ENCODE results near the gene FRS3. TPM values are rescaled to one million over a fixed set of nuclear protein-coding genes. Genes with fewer than 3 reads are reported as not detected.

FRS3 gene
- total and polyA plus RNA-seq, 2 of the 8 experiments (the other 6 are each of a cell fraction or from before 2014, with no cell fraction given), result 3.4 to 4.4 TPM

DNA sequence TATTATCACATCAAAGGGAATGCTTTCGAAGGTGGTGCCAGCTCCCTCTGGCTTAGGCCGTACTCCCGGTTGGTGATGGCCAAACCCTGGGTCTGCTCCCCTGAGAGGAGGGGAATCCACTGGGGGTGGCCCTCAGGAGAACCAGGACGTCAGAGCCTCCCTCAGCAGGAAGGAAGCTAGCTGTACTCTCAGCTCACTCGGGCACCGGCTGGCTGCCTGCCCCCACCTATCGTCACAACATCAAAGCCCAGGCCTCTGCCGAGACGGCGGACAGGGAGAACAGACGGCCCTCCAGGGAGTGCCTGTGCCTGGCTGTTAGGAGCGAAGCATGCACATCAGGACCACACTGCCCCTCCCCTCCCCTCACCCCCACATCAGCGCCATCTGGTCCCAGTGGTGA lies 23.3 kb downstream of the FRS3 start:
- ChIA-PET POLR2A (ENCODE audit: partially characterized antibody) (interaction anchor here (0.6 kb wide), 1 partner anchor 346 kb away, joined by 3 read pairs; no protein-coding TSS in a partner anchor), CTCF (ENCODE audit: partially characterized antibody) (interaction anchor here (1.0 to 2.0 kb wide), 4 partner anchors 9 to 50 kb away, joined by 3 to 5 read pairs (median 4); partner anchors contain the start of gene PGC)
- DNase-seq (ENCODE audit: low read depth in 1 of 2, low spot score in 2 of 2), result no peak
- Histone ChIP-seq H3K27ac (ENCODE audit: low read depth, low read length) (no peak overlapping the region), H2BK5ac (ENCODE audit: low read depth, low read length) (no peak overlapping the region), H3K9me3 (ENCODE audit: insufficient read depth in 2 of 2, low read depth in 1 of 2, low read length in 1 of 2) (no peaks in the 10 kb centered on the region), H2BK120ac (replicated peaks; ENCODE audit: low read depth, low read length) (no peak overlapping the region), H3K4ac (replicated peaks; ENCODE audit: insufficient read length, low read depth, low read length) (no peak overlapping the region), H3K27me3 (replicated peaks in 1 of 4; ENCODE audit: control insufficient read depth in 3 of 4, extremely low read depth in 1 of 4, insufficient read depth in 3 of 4, low read length in 3 of 4) (no peaks in the 10 kb centered on the region; a peak in 1 of 7 replicates), H2AK5ac (ENCODE audit: low read depth, low read length) (no peak overlapping the region), H3K23ac (ENCODE audit: insufficient read length) (no peak overlapping the region), H3K36me3 (ENCODE audit: control insufficient read depth in 2 of 4, insufficient read depth in 4 of 4, low read length in 3 of 4) (no peaks in the 10 kb centered on the region), H3K4me2 (ENCODE audit: insufficient read depth in 1 of 2, low read depth in 2 of 2, low read length in 2 of 2) (no peak overlapping the region), H4K20me1 (replicated peaks in 1 of 2; ENCODE audit: control insufficient read depth in 1 of 2, insufficient read depth in 2 of 2, low read length in 2 of 2) (no peaks in the 10 kb centered on the region), H2BK12ac (ENCODE audit: low read depth, low read length) (no peak overlapping the region), H4K5ac (ENCODE audit: insufficient read length, low read depth, low read length) (no peak overlapping the region), H3K56ac (replicated peaks; ENCODE audit: insufficient read length, low read depth, low read length) (no peak overlapping the region), H3K9ac (replicated peaks in 1 of 4; ENCODE audit: extremely low read depth in 1 of 4, low read depth in 3 of 4, low read length in 3 of 4) (no peak overlapping the region), H3K14ac (ENCODE audit: insufficient read length) (no peak overlapping the region), H2BK20ac (ENCODE audit: low read length) (no peak overlapping the region), H3K79me2 (ENCODE audit: control insufficient read depth in 1 of 2, insufficient read depth in 2 of 2, low read length in 2 of 2) (no peaks in the 10 kb centered on the region), H3K4me1 (replicated peaks in 1 of 4; ENCODE audit: control insufficient read depth in 3 of 4, insufficient read depth in 4 of 4, low read length in 3 of 4) (peaks cover 0 to 3% (median 0%) of the 10 kb centered on the region in 4 experiments; a peak in 2 of 7 replicates), H3K4me3 (ENCODE audit: extremely low read depth in 1 of 4, insufficient read depth in 2 of 4, low read depth in 3 of 4, low read length in 4 of 4) (no peak overlapping the region), H3K18ac (ENCODE audit: extremely low read depth, low read length) (no peak overlapping the region; the same call in 1 of the 2 replicates), H4K8ac (ENCODE audit: extremely low read depth, insufficient read depth, low read length) (no peak overlapping the region), H4K91ac (replicated peaks; ENCODE audit: insufficient read length, low read length) (no peak overlapping the region), H3K79me1 (ENCODE audit: low read depth, low read length) (no peaks in the 10 kb centered on the region), H3K23me2 (ENCODE audit: low read depth, low read length) (no peaks in the 10 kb centered on the region), H2BK15ac (ENCODE audit: low read length) (no peak overlapping the region), H2AFZ (ENCODE audit: low read length) (no peak overlapping the region)
- no peak for FAIRE-seq
- 80% methylated on average over 11 of the region's 13 CpGs; no CpG with 5 or more reads in 1 of the 2 experiments for WGBS, 2 experiments (ENCODE audit: extremely low coverage in 1 of 2, insufficient coverage in 1 of 2, insufficient read length in 1 of 2, insufficient replicate concordance in 2 of 2, low coverage in 1 of 2, low lambda C conversion rate in 2 of 2, missing lambda C conversion rate in 1 of 2)
- TF ChIP-seq CEBPB (IDR thresholded peaks at IDR 0.05; ENCODE audit: low read depth, low read length), result no peak
- no peak for TF ChIP-seq NRF1 (IDR thresholded peaks at IDR 0.05; ENCODE audit: low read depth, low read length)
- no peak for TF ChIP-seq HDAC6 (IDR thresholded peaks at IDR 0.05; ENCODE audit: low read depth, low read length)
- TF ChIP-seq, protein P1, sequence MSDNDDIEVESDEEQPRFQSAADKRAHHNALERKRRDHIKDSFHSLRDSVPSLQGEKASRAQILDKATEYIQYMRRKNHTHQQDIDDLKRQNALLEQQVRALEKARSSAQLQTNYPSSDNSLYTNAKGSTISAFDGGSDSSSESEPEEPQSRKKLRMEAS (IDR thresholded peaks at IDR 0.05), result no peak
- no peak for TF ChIP-seq NANOG (IDR thresholded peaks at IDR 0.05; ENCODE audit: insufficient read depth, low read depth, low read length, poor library complexity, severe bottlenecking)
- TF ChIP-seq, protein P2, sequence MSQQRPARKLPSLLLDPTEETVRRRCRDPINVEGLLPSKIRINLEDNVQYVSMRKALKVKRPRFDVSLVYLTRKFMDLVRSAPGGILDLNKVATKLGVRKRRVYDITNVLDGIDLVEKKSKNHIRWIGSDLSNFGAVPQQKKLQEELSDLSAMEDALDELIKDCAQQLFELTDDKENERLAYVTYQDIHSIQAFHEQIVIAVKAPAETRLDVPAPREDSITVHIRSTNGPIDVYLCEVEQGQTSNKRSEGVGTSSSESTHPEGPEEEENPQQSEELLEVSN (IDR thresholded peaks at IDR 0.05), result no peak
- TF ChIP-seq RFX5 (IDR thresholded peaks at IDR 0.05; ENCODE audit: borderline replicate concordance, low read depth, low read length), result no peak
- TF ChIP-seq SIX5 (IDR thresholded peaks at IDR 0.05; ENCODE audit: low read depth, low read length), result no peak
- TF ChIP-seq KDM1A (IDR thresholded peaks at IDR 0.05; ENCODE audit: borderline replicate concordance, low read length), result no peak
- TF ChIP-seq HDAC2 (IDR thresholded peaks at IDR 0.05; ENCODE audit: borderline replicate concordance in 1 of 2, low read depth in 2 of 2, low read length in 2 of 2), result no peak
- no peak for TF ChIP-seq TAF1 (IDR thresholded peaks at IDR 0.05; ENCODE audit: low read depth, low read length)
